ENCODE measurements around the gene FUT2. TPM values are rescaled to one million over a fixed set of nuclear protein-coding genes. Genes with fewer than 3 reads are reported as not detected.
"Not testable (repeated sequence)": the region's sequence is repeated elsewhere in the genome, so short reads cannot be mapped to it uniquely, and the experiment has no call there.

The FUT2 gene
- total RNA-seq, 1 donor from 2014 or later, result not detected

DNA sequence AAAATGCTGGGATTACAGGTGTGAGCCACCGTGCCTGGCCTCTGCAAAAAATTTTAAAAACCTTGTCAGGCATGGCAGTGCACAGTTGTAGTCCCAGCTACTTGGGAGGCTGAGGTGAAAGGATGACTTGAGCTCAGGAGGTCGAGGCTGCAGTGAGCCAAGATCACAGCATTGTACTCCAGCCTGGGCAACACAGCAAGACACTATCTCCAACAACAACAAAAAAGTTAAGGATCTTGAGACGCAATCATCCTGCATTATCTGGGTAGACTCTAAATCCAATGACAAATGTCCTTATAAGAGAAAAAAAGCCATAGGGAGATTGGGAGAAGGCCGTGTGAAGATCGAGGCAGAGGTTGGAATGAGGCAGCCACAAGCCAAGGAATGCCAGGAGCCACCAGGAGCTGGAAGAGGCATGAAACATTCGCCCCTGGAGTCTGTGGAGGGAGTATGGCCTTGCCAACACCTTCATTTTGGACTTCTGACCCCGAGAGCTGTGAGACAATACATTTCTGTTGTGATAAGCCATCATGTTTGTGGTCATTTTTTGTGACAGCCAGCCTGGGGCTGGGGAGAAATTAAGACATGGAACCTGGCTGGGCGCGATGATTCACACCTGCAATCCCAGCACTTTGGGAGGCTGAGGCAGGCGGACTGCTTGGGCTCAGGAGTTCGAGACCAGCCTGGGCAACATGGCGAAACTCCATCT lies 44.6 kb upstream of the FUT2 start:
- Mint-ChIP-seq H3K27me3 (no peaks in the 10 kb centered on the region), H3K36me3 (ENCODE audit: low read depth) (peaks cover under 1% of the 10 kb centered on the region), H3K4me1 (peaks cover 42% of the 10 kb centered on the region), H3K9me3 (no peaks in the 10 kb centered on the region), H3K27ac (peak overlapping the region; percentile 19), H3K4me3 (no peak overlapping the region)
- ChIA-PET POLR2A (interaction anchor here (0.5 kb wide), 1 partner anchor 705 kb away, joined by 3 read pairs; no protein-coding TSS in a partner anchor), CTCF (interaction anchor here (0.6 to 1.3 kb wide), 2 partner anchors 23 to 191 kb away, joined by 3 read pairs; no protein-coding TSS in a partner anchor)
- no peak for ATAC-seq (ENCODE audit: low read depth)
- DNase-seq, result no peak
- intact Hi-C loops (cut with micrococcal nuclease), result no loop called here
- TF ChIP-seq, protein P1, sequence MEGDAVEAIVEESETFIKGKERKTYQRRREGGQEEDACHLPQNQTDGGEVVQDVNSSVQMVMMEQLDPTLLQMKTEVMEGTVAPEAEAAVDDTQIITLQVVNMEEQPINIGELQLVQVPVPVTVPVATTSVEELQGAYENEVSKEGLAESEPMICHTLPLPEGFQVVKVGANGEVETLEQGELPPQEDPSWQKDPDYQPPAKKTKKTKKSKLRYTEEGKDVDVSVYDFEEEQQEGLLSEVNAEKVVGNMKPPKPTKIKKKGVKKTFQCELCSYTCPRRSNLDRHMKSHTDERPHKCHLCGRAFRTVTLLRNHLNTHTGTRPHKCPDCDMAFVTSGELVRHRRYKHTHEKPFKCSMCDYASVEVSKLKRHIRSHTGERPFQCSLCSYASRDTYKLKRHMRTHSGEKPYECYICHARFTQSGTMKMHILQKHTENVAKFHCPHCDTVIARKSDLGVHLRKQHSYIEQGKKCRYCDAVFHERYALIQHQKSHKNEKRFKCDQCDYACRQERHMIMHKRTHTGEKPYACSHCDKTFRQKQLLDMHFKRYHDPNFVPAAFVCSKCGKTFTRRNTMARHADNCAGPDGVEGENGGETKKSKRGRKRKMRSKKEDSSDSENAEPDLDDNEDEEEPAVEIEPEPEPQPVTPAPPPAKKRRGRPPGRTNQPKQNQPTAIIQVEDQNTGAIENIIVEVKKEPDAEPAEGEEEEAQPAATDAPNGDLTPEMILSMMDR (IDR thresholded peaks at IDR 0.05), result no peak

DNA sequence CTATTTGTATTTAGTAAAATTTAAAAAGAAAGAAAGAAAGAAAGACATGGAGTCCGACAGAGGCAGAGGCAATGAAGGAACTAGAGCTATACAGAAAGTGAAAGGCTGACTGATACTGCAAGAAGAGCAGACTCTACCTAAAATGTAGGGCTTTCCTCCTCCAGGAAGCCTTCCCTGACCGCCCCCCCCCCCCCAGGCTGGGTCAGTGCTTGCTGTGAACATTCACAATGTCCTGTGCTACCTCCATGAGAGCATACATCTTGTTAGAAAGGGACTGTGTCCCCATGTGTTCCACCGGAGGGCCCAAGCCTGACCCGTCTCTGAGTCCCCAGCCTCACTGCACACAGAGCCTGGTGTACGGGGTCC lies 44.1 kb upstream of the FUT2 start:
- POLR2A ChIA-PET, result no interaction called here
- CTCF ChIA-PET, result interaction anchor here (0.6 to 1.3 kb wide), 2 partner anchors 23 to 191 kb away, joined by 3 read pairs; no protein-coding TSS in a partner anchor
- ATAC-seq (ENCODE audit: low read depth), result no peak
- TF ChIP-seq, protein P1 (IDR thresholded peaks at IDR 0.05), result no peak
- Mint-ChIP-seq H3K27me3 (no peaks in the 10 kb centered on the region), H3K4me3 (no peak overlapping the region), H3K36me3 (ENCODE audit: low read depth) (no peaks in the 10 kb centered on the region), H3K27ac (peak overlapping the region; percentile 16), H3K4me1 (peaks cover 40% of the 10 kb centered on the region), H3K9me3 (no peaks in the 10 kb centered on the region)
- intact Hi-C loops (cut with micrococcal nuclease), result no loop called here
- DNase-seq, result no peak

- H3K9me3 Mint-ChIP-seq, result no peaks in the 10 kb centered on the region
- POLR2A ChIA-PET, result no interaction called here
- no peak overlapping the region for H3K4me3 Mint-ChIP-seq
- no peak for DNase-seq
- intact Hi-C loops (cut with micrococcal nuclease), result no loop called here
- peaks cover 17% of the 10 kb centered on the region for H3K4me1 Mint-ChIP-seq
- no peak overlapping the region for H3K27ac Mint-ChIP-seq
- H3K36me3 Mint-ChIP-seq (ENCODE audit: low read depth), result no peaks in the 10 kb centered on the region
- CTCF ChIA-PET, result no interaction called here
- no peaks in the 10 kb centered on the region for H3K27me3 Mint-ChIP-seq
- TF ChIP-seq, protein P1 (IDR thresholded peaks at IDR 0.05), result no peak
- no peak for ATAC-seq (ENCODE audit: low read depth)
Measured at GRCh38 chr19:48654299-48655059, 41.3 kb upstream of the FUT2 start.

DNA sequence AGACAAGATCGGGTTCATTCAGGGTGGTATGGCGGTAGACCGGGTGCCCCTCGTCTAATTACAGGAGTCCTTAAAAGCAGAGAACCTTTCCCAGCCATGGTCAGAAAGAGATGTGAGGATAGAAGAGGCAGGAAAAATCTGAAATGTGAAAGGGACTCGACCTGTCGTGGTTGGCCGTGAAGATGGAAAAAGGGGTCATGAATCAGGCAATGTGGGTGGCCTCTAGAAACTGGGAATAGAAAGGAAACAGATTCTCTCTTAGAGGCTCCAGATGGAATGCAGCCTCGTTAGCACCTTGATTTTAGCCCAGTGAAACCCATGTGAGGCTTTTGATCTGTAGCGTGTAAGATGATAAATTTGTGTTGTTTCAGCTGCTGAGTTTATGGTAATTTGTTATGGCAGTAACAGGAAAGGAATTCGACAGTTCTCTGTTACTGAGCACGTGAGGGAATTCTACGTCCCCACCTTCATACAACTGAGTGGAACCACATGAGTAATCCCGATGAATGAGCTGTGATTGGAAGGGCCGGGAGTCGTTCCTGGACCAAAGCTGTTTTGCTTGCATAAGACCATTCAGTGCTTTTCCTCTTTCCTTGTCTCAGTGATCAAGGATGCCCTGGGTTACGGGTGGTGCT lies 38.8 kb upstream of the FUT2 start:
- Mint-ChIP-seq H3K4me1 (peaks cover 20% of the 10 kb centered on the region), H3K27ac (no peak overlapping the region), H3K36me3 (ENCODE audit: low read depth) (no peaks in the 10 kb centered on the region), H3K27me3 (no peaks in the 10 kb centered on the region), H3K4me3 (no peak overlapping the region), H3K9me3 (no peaks in the 10 kb centered on the region)
- DNase-seq (no peak), ATAC-seq (ENCODE audit: low read depth) (no peak)
- TF ChIP-seq, protein P1 (IDR thresholded peaks at IDR 0.05), result no peak
- POLR2A ChIA-PET, result interaction anchor here (1.6 kb wide), 1 partner anchor 8 kb away, joined by 3 read pairs; no protein-coding TSS in a partner anchor
- intact Hi-C loops (cut with micrococcal nuclease), result no loop called here
- CTCF ChIA-PET, result no interaction called here

DNA sequence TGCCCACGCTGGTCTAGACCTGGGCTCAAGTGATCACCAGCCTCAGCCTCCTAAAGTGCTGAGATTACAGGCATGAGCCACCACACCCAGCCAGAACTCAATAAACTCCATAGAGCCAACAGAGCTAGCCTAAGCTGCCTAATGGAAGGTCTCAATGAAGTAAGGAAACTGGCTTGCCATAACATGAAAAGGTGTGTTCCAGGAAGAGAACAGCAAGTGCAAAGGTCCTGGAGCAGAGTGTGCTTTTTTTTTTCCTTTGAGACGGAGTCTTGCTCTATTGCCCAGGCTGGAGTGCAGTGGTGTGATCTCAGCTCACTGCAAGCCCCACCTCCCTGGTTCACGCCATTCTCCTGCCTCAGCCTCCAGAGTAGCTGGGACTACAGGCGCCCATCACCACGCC lies 37.9 kb upstream of the FUT2 start:
- H3K27me3 Mint-ChIP-seq; intact Hi-C loops (cut with micrococcal nuclease); H3K36me3 Mint-ChIP-seq (ENCODE audit: low read depth); DNase-seq; H3K4me3 Mint-ChIP-seq; H3K9me3 Mint-ChIP-seq; H3K27ac Mint-ChIP-seq; CTCF ChIA-PET; ATAC-seq (ENCODE audit: low read depth): not testable (repeated sequence)
- POLR2A ChIA-PET, result interaction anchor here (0.7 to 1.6 kb wide), 3 partner anchors 9 to 242 kb away, joined by 3 to 4 read pairs (median 3); partner anchors contain the start of genes CA11 and NUCB1
- peaks cover 17% of the 10 kb centered on the region for H3K4me1 Mint-ChIP-seq

Measured in activated B cell treated with CpG ODN at 0.5 μM for 24 hours (primary cell).